Right ventricle myocardium superior (tissue), 1 donor: ENCODE data around the gene CSF2RB. TPM values are rescaled to one million over a fixed set of nuclear protein-coding genes. Genes with fewer than 3 reads are reported as not detected.

Experiments used
- ATAC-seq: fragments of 200-7000 bp; cut with Tn5 transposase; one replicate; pipeline ENCODE4 v1.9.1; 2020; ENCODE audit warnings: mild to moderate bottlenecking; ENCODE audit not compliant: poor library complexity
- DNase-seq: peaks from one replicate; pipeline ENCODE4 v3.0.0-alpha.2; 2020
- intact Hi-C: fragments of 100-400 bp; cut with DNase I; formaldehyde crosslinking; loops from one replicate; pipeline ENCODE4 v1.11.2; 2022
- long read RNA-seq: library from polyadenylated mRNA; unstranded; transcript quantifications from one replicate; pipeline ENCODE4 v2.0.0, GENCODE V29; 2021
- total RNA-seq: library from RNA; stranded (reverse); fragmentation: NEBNext Ultra II Directional; extraction: Animal tissue kit (Norgen Biotek cat#: 25700); gene quantifications from one replicate; pipeline ENCODE4 v1.2.1, GENCODE V29; 2021
- donor health status: DM: no; HTN: yes; CAD: no; lungs with severe emphysema.

Gene CSF2RB
- total RNA-seq = 2.2 TPM
- long read RNA-seq, partial matches to known transcripts = 3 of 7 reads
- long read RNA-seq, other reads (novel, unspliced or antisense) = 4 of 7 reads

GRCh38 chr22:36913427-36914389, at the start of gene CSF2RB:
Gene CSF2RB (plus strand): TSS chr22:36913628. CDS start chr22:36922208, 8,580 bp downstream.
- ATAC-seq = peak; percentile 83
- intact Hi-C loops = no loop called here
- DNase-seq = peak; percentile 79

GRCh38 chr22:36863979-36864378, 49.4 kb upstream of the CSF2RB start:
- intact Hi-C loops = no loop called here
- no peak for ATAC-seq
- DNase-seq = no peak

GRCh38 chr22:36864454-36865215, 48.8 kb upstream of the CSF2RB start:
- intact Hi-C loops = no loop called here
- no peak for ATAC-seq
- no peak for DNase-seq

- intact Hi-C loops = no loop called here
- DNase-seq = no peak
- no peak for ATAC-seq
Measured at GRCh38 chr22:36865346-36865745, 48.1 kb upstream of the CSF2RB start.

GRCh38 chr22:36867695-36868094, 45.7 kb upstream of the CSF2RB start:
- intact Hi-C loops = no loop called here
- DNase-seq = no peak
- ATAC-seq = no peak

GRCh38 chr22:36868546-36869181, 44.8 kb upstream of the CSF2RB start:
- intact Hi-C loops = no loop called here
- ATAC-seq = no peak
- DNase-seq = no peak

GRCh38 chr22:36870250-36870649, 43.2 kb upstream of the CSF2RB start:
- no peak for ATAC-seq
- intact Hi-C loops = loop anchor here (5.0 to 10.0 kb wide), 2 partner anchors 105 to 172 kb away; no protein-coding TSS in a partner anchor
- no peak for DNase-seq

GRCh38 chr22:36871669-36872081, 41.8 kb upstream of the CSF2RB start:
- no peak for ATAC-seq
- intact Hi-C loops = loop anchor here (5.0 to 10.0 kb wide), 2 partner anchors 103 to 171 kb away; no protein-coding TSS in a partner anchor
- no peak for DNase-seq

- DNase-seq = no peak
- intact Hi-C loops = loop anchor here (5.0 to 10.0 kb wide), 2 partner anchors 103 to 170 kb away; no protein-coding TSS in a partner anchor
Measured at GRCh38 chr22:36872084-36872483, 41.3 kb upstream of the CSF2RB start.

GRCh38 chr22:36872866-36873498, 40.4 kb upstream of the CSF2RB start:
- DNase-seq (no peak), ATAC-seq (no peak)
- intact Hi-C loops = loop anchor here (5.0 to 10.0 kb wide), 2 partner anchors 102 to 169 kb away; no protein-coding TSS in a partner anchor

More at GRCh38 chr22:36872084-36872483, 41.3 kb upstream of the CSF2RB start:
- ATAC-seq = no peak

GRCh38 chr22:36873614-36874308, 39.7 kb upstream of the CSF2RB start:
- peak; percentile 87 for ATAC-seq
- intact Hi-C loops = loop anchor here (5.0 to 10.0 kb wide), 2 partner anchors 101 to 169 kb away; no protein-coding TSS in a partner anchor
- peak; percentile 63 for DNase-seq

GRCh38 chr22:36874309-36874696, 39.1 kb upstream of the CSF2RB start:
- no peak for DNase-seq
- ATAC-seq = no peak

GRCh38 chr22:36874736-36875135, 38.7 kb upstream of the CSF2RB start:
- ATAC-seq = no peak
- intact Hi-C loops = loop anchor here (5.0 to 10.0 kb wide), 2 partner anchors 100 to 168 kb away; no protein-coding TSS in a partner anchor
- DNase-seq = no peak

More at GRCh38 chr22:36874309-36874696, 39.1 kb upstream of the CSF2RB start:
- intact Hi-C loops = loop anchor here (5.0 to 10.0 kb wide), 2 partner anchors 100 to 168 kb away; no protein-coding TSS in a partner anchor

- ATAC-seq = no peak
Measured at GRCh38 chr22:36875741-36876140, 37.7 kb upstream of the CSF2RB start.

GRCh38 chr22:36879775-36880174, 33.7 kb upstream of the CSF2RB start:
- no peak for DNase-seq
- no peak for ATAC-seq
- intact Hi-C loops = loop anchor here (10.0 kb wide), 1 partner anchor 95 kb away; no protein-coding TSS in a partner anchor

More at GRCh38 chr22:36875741-36876140, 37.7 kb upstream of the CSF2RB start:
- intact Hi-C loops = loop anchor here (10.0 kb wide), 1 partner anchor 99 kb away; no protein-coding TSS in a partner anchor
- DNase-seq = no peak

GRCh38 chr22:36881504-36882245, 31.8 kb upstream of the CSF2RB start:
- intact Hi-C loops = no loop called here
- ATAC-seq (no peak), DNase-seq (no peak)
